GM12872 (cell line): Measurements from ENCODE around the gene TMEM178B.

Experiments used
- CTCF ChIP-seq: IDR thresholded peaks from 3 replicates; pipeline ENCODE4 v1.5.1; 2011; ENCODE audit warnings: low read depth, mild to moderate bottlenecking, low read length, moderate library complexity; ENCODE audit not compliant: insufficient read depth

Gene TMEM178B

GRCh38 chr7:141119187-141119586 lies 45.3 kb downstream of the TMEM178B start:
- TF ChIP-seq CTCF, result no peak

- no peak for TF ChIP-seq CTCF
These were observed 48.9 kb downstream of the TMEM178B start for GRCh38 chr7:141122736-141123135.

DNA sequence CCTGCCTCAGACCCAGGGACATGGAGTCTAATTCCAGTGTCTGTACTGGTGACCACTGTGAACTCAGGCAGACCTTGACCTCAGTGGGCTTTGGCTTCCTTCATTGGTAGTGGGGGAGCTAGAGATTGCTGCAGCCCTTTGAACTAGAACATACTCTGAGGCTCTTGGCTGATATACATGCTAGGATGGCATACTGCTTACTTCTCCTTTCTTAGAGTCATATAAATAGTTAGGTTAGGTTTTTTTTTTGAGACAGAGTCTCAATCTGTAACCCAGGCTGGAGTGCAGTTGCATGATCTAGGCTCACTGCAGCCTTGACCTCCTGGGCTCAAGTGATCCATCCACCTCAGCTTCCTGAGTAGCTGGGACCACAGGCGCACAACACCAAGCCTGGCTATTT lies 49.7 kb downstream of the TMEM178B start:
- no peak for TF ChIP-seq CTCF

- no peak for TF ChIP-seq CTCF
These were observed 52.2 kb downstream of the TMEM178B start for GRCh38 chr7:141126107-141126506.

DNA sequence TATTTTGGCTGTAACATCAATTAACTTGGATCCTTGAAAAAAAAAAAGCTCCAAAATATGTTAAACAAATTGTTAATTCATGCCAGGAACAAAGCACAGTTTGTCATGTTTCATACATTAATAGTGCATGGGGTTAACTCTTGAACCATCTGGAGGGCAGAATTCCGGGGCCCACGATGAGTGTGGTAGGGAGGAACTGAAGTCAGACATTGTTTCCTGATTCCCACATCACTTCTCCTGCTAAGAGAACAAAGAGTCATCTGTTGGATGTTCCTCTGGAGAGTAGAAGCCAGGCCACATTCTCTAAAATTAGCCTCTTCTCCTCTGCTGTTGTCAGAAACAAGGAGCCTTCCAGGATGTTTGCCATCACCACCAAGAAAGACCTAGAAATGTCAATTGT lies 54.6 kb downstream of the TMEM178B start:
- no peak for TF ChIP-seq CTCF

- no peak for TF ChIP-seq CTCF
These were observed 55.1 kb downstream of the TMEM178B start for GRCh38 chr7:141128931-141129330.

DNA sequence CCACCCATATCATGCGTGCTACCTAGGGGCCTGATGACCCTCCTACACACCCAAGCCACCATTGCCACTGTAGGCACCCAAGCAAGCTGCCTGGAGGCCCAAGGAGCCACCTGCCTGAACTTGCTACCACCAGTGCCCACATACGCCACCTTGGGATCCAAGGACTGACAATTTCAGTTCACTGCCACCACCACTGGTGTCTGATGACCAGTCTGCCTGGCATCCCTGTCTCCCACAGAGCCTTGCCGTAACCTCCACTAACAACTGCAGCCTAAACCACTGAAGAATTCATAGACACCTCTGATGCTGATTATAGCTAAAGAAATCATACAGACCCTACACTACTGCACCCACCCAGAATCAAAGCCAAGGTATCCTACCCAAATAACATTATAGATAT lies 58.8 kb downstream of the TMEM178B start:
- TF ChIP-seq CTCF, result no peak

DNA sequence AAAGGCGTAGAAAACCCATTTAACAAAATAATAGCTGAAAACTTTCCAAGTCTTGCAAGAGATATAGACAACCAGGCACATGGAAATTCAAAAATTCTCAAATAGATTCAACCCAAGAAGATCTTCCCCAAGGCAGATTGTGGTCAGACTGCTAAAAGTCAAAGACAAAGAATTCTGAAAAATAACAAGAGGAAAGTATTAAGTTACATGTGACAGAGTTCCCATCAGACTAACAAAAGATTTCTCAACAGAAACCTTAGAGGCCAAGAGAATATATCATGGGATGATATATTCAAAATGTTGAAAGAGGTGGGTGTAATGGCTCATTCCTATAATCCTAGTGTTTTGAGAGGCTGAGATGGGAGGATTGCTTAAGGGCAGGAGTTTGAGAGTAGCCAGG lies 59.8 kb downstream of the TMEM178B start:
- TF ChIP-seq CTCF, result no peak
